Endothelial cell of umbilical vein (primary cell): ENCODE data around the gene PFKP. TPM values are rescaled to one million over a fixed set of nuclear protein-coding genes. Genes with fewer than 3 reads are reported as not detected.

Source experiments
- BruUV-seq: library from RNA; stranded (reverse); fragments of 400-500 nt; replicated peaks from 2 replicates; lab custom pipeline; 2021; lab: Mats Ljungman, UMichigan
- CTCF ChIA-PET: fragments of 300-600, 350-600 bp; sonication (Branson Sonifier 250); formaldehyde crosslinking; loops from one replicate; lab custom pipeline; 2021; ENCODE audit warnings: antibody characterized with exemption, inconsistent platforms; lab: Charles Lee
- POLR2A ChIA-PET: fragments of 300-600, 350-600 bp; sonication (Branson Sonifier 250); formaldehyde crosslinking; loops from one replicate; lab custom pipeline; 2021; ENCODE audit warnings: antibody characterized with exemption, inconsistent platforms; lab: Charles Lee
- DNase-seq: peaks from one replicate; pipeline ENCODE4 v3.0.0-alpha.2; 2011; ENCODE audit warnings: low read depth, low spot score
- FAIRE-seq: peaks from 2 replicates; lab custom pipeline; 2011; peaks lifted over from hg19 to GRCh38; lab: Jason Lieb, UNC
- H2AFZ ChIP-seq: 2 replicates; pipeline ENCODE4 v1.6.0; 2012; ENCODE audit warnings: low read depth, low read length, control low read depth, inconsistent platforms
- H3K27ac ChIP-seq: 2 replicates; pipeline ENCODE4 v1.5.1; 2011; ENCODE audit warnings: low read depth, mild to moderate bottlenecking, control low read depth, low read length, moderate library complexity; ENCODE audit not compliant: insufficient read depth
- H3K27me3 ChIP-seq, 2 experiments: 2 replicates each; pipeline versions ENCODE4 v1.6.0 to v1.6.1; 2011; ENCODE audit warnings: low read length in 2 of 2, mixed read lengths in 1 of 2; ENCODE audit not compliant: control insufficient read depth in 2 of 2, insufficient read depth in 2 of 2
- H3K36me3 ChIP-seq, 2 experiments: 2 replicates in 1 of 2; 3 replicates in 1 of 2; pipeline ENCODE4 v1.5.1; 2011; ENCODE audit warnings: low read length in 2 of 2, mild to moderate bottlenecking in 1 of 2, moderate library complexity in 1 of 2; ENCODE audit not compliant: control insufficient read depth in 2 of 2, insufficient read depth in 2 of 2; ENCODE audit errors: extremely low read depth in 1 of 2
- H3K4me1 ChIP-seq: 3 replicates; pipeline ENCODE4 v1.5.1; 2011; ENCODE audit warnings: mild to moderate bottlenecking, low read length; ENCODE audit not compliant: control insufficient read depth, insufficient read depth; ENCODE audit errors: extremely low read depth
- H3K4me2 ChIP-seq: 2 replicates; pipeline ENCODE4 v1.6.1; 2011; ENCODE audit warnings: low read length, control low read depth, mixed read lengths; ENCODE audit not compliant: insufficient read depth
- H3K4me3 ChIP-seq, 3 experiments: fragments of 200-600 bp in 1 of 3; sonication (generic), shearing (Covaris generic) in 1 of 3; replicated peaks in 1 of 3; 2 replicates each; pipeline ENCODE4 v1.5.1; 2011 to 2016; ENCODE audit warnings: control low read depth in 3 of 3, low read length in 3 of 3, mild to moderate bottlenecking in 2 of 3, inconsistent platforms in 1 of 3, low read depth in 1 of 3, moderate library complexity in 1 of 3; ENCODE audit not compliant: insufficient read depth in 1 of 3
- H3K79me2 ChIP-seq: 2 replicates; pipeline ENCODE4 v1.6.0; 2012; ENCODE audit warnings: low read length, inconsistent platforms; ENCODE audit not compliant: control insufficient read depth, insufficient read depth
- H3K9ac ChIP-seq: replicated peaks from 2 replicates; pipeline ENCODE3; 2011; ENCODE audit warnings: low read length, control low read depth; ENCODE audit not compliant: insufficient read depth; ENCODE audit errors: extremely low read depth
- H3K9me1 ChIP-seq: replicated peaks from 3 replicates; pipeline ENCODE4 v1.6.0; 2011; ENCODE audit warnings: mild to moderate bottlenecking, low read length; ENCODE audit not compliant: control insufficient read depth, insufficient read depth; ENCODE audit errors: extremely low read depth
- H3K9me3 ChIP-seq: replicated peaks from 2 replicates; pipeline ENCODE4 v1.5.1; 2012; ENCODE audit warnings: low read length, inconsistent platforms; ENCODE audit not compliant: control insufficient read depth, insufficient read depth
- H4K20me1 ChIP-seq: replicated peaks from 2 replicates; pipeline ENCODE3; 2011; ENCODE audit warnings: mild to moderate bottlenecking, low read length; ENCODE audit not compliant: control insufficient read depth, insufficient read depth; ENCODE audit errors: extremely low read depth
- EZH2 ChIP-seq: IDR thresholded peaks from 2 replicates; pipeline ENCODE4 v1.6.1; 2012; ENCODE audit warnings: borderline replicate concordance, low read depth, mild to moderate bottlenecking, moderate library complexity, low read length, inconsistent platforms; ENCODE audit not compliant: severe bottlenecking
- FOS ChIP-seq: IDR thresholded peaks from 2 replicates; pipeline ENCODE4 v1.6.1; 2011; ENCODE audit warnings: mild to moderate bottlenecking, low read length, moderate library complexity, borderline replicate concordance; ENCODE audit not compliant: insufficient read depth
- GATA2 ChIP-seq: IDR thresholded peaks from 2 replicates; pipeline ENCODE4 v1.7.0; 2011; ENCODE audit warnings: low read depth, mild to moderate bottlenecking, moderate library complexity, mixed read lengths, low read length; ENCODE audit not compliant: insufficient read length, insufficient read depth
- JUN ChIP-seq: IDR thresholded peaks from 2 replicates; pipeline ENCODE4 v1.6.1; 2011; ENCODE audit warnings: borderline replicate concordance, low read depth; ENCODE audit not compliant: insufficient read length, insufficient read depth
- MYC ChIP-seq: IDR thresholded peaks from one replicate; pipeline ENCODE4 v1.6.1; 2011; ENCODE audit warnings: mild to moderate bottlenecking, low read depth, low read length
- POLR2A ChIP-seq: IDR thresholded peaks from 2 replicates; pipeline ENCODE4 v1.6.1; 2012; ENCODE audit warnings: low read depth, mild to moderate bottlenecking, control low read depth, low read length
- POLR2AphosphoS5 ChIP-seq: IDR thresholded peaks from 2 replicates; pipeline ENCODE4 v1.6.1; 2012; ENCODE audit warnings: low read depth, mild to moderate bottlenecking, control low read depth, low read length, moderate library complexity; ENCODE audit not compliant: insufficient read depth
- dilution Hi-C: fragments of 300-500 bp; cut with MboI; formaldehyde crosslinking; loops from one replicate; pipeline ENCODE4 v1.15.0; 2019; ENCODE audit warnings: low sequenced_read_pairs; ENCODE audit not compliant: extremely low pct_ligation_motif_present
- intact Hi-C: fragments of 100-400 bp; cut with micrococcal nuclease; formaldehyde crosslinking; loops from one replicate; pipeline ENCODE4 v1.10.0; 2022
- polyA plus RNA-seq, 4 experiments: library from polyadenylated mRNA; depleted of rRNA in 3 of 4; stranded (reverse) in 3 of 4; unstranded in 1 of 4; fragments of >200 nt; gene quantifications; 2 replicates each; pipeline versions ENCODE4 v1.2.1 to v1.2.3, GENCODE V29; 2011 to 2012; ENCODE audit warnings: missing spikeins in 1 of 4
- total RNA-seq: library from RNA; stranded (reverse); gene quantifications from 2 replicates; pipeline ENCODE4 v1.2.3, GENCODE V29; 2021
- TF ChIP-seq, protein P1 (sequence below), 2 donors: IDR thresholded peaks; 1 replicate in 1 of 2; 2 replicates in 1 of 2; pipeline ENCODE4 v1.5.1; 2011; ENCODE audit warnings: low read length in 2 of 2, mild to moderate bottlenecking in 2 of 2, moderate library complexity in 2 of 2, control low read depth in 1 of 2, inconsistent platforms in 1 of 2, low read depth in 1 of 2; ENCODE audit not compliant: insufficient read depth in 1 of 2; ENCODE audit errors: extremely low read depth in 1 of 2
- TF ChIP-seq, protein P2 (sequence below): IDR thresholded peaks from 2 replicates; pipeline ENCODE4 v1.6.1; 2011; ENCODE audit not compliant: insufficient read depth, insufficient read length

Gene PFKP
- total and polyA plus RNA-seq, 2 donors (not counting 3 experiments of a cell fraction or from before 2014, with no cell fraction given): 185 to 359 TPM

DNA sequence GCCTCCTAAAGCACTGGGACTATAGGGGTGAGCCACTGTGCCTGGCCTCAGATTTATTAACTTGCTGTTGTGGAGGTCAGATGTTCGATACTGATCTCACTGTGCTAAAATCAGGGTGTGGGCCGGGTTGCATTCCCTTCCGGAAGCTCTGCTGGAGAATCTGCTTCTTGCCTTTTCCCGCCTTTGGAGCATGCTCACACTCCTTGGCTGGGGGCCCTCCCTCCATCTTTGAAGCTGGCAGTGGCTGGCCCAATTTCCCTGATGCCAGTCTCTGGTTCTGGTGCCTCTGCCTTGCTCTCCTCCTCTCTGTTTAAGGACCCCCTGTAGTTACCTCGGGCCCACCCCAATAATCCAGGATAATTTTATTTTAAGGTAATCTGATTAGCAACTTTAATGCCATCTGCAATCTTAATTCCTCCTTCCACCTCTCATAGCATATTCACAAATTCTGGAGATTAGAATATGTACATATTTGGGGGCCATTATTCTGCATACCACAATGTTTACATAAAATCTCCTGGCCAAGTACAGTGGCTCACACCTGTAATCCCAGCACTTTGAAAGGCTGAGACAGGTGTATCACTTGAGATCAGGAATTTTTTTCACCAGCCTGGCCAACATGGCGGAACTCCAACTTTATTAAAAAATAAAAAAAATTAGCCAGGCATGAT lies 113.1 kb downstream of the PFKP start:
- FAIRE-seq: no peak

More for the DNA sequence above, 113.1 kb downstream of the PFKP start:
- Histone ChIP-seq H3K4me2 (no peak overlapping the region), H3K9me3 (no peaks in the 10 kb centered on the region), H3K9me1 (no peaks in the 10 kb centered on the region), H3K27ac (no peak overlapping the region), H2AFZ (no peak overlapping the region), H3K4me3 (no peak overlapping the region), H3K9ac (no peak overlapping the region), H3K36me3 (no peaks in the 10 kb centered on the region), H3K4me1 (no peaks in the 10 kb centered on the region), H4K20me1 (no peaks in the 10 kb centered on the region), H3K27me3 (peaks cover 33 to 51% of the 10 kb centered on the region in 2 experiments), H3K79me2 (no peaks in the 10 kb centered on the region)
- CTCF ChIA-PET: interaction anchor here (1.0 kb wide), 1 partner anchor 13 kb away, joined by 4 read pairs; no protein-coding TSS in a partner anchor
- intact Hi-C loops (no loop called here), dilution Hi-C loops (no loop called here)
- TF ChIP-seq POLR2A (no peak), MYC (no peak), EZH2 (no peak), GATA2 (no peak), POLR2AphosphoS5 (no peak), JUN (no peak), FOS (no peak)
- TF ChIP-seq, protein P1, sequence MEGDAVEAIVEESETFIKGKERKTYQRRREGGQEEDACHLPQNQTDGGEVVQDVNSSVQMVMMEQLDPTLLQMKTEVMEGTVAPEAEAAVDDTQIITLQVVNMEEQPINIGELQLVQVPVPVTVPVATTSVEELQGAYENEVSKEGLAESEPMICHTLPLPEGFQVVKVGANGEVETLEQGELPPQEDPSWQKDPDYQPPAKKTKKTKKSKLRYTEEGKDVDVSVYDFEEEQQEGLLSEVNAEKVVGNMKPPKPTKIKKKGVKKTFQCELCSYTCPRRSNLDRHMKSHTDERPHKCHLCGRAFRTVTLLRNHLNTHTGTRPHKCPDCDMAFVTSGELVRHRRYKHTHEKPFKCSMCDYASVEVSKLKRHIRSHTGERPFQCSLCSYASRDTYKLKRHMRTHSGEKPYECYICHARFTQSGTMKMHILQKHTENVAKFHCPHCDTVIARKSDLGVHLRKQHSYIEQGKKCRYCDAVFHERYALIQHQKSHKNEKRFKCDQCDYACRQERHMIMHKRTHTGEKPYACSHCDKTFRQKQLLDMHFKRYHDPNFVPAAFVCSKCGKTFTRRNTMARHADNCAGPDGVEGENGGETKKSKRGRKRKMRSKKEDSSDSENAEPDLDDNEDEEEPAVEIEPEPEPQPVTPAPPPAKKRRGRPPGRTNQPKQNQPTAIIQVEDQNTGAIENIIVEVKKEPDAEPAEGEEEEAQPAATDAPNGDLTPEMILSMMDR (IDR thresholded peaks at IDR 0.05; ENCODE audit: extremely low read depth in 1 of 2, insufficient read depth in 1 of 2, low read depth in 1 of 2, low read length in 2 of 2): no peak
- TF ChIP-seq, protein P2, sequence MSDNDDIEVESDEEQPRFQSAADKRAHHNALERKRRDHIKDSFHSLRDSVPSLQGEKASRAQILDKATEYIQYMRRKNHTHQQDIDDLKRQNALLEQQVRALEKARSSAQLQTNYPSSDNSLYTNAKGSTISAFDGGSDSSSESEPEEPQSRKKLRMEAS: no peak
- POLR2A ChIA-PET: interaction anchor here (1.5 kb wide), 1 partner anchor 8 kb away, joined by 4 read pairs; the partner anchor contains the start of gene PITRM1
- no peak for DNase-seq
- BruUV-seq: no TSS peak
